OCI-LY7 (cell line): ENCODE measurements around the gene SLC4A5. TPM values are rescaled to one million over a fixed set of nuclear protein-coding genes. Genes with fewer than 3 reads are reported as not detected.

ENCODE experiments used
- small RNA-seq: library from RNA; depleted of rRNA; stranded (forward); fragments of <200 nt; gene quantifications from one replicate; pipeline ENCODE3, GENCODE V24; 2014
- total RNA-seq, 2 experiments: library from RNA; depleted of rRNA in 1 of 2; stranded (reverse); fragments of >200 nt in 1 of 2; shearing (Covaris generic) in 1 of 2; gene quantifications; 2 replicates each; pipeline ENCODE4 v1.2.3, GENCODE V29; 2014 to 2022

The SLC4A5 gene
- total RNA-seq, 2 experiments from 2014 or later = 1.2 to 7.0 TPM

Small RNAs within 50 kb of the gene (small RNA-seq; reads per million reads assigned to genes)
- not detected for gene RNU6-542P
- gene TAF13P2 = not detected

Other genes starting within 250 kb of the SLC4A5 start
- gene BOLA3, start 195.5 kb downstream of the SLC4A5 start, total RNA-seq (2014; rRNA removed; shearing (Covaris generic)) = 33.6 and 45.8 TPM in 2 replicates
- 48.3 and 53.3 TPM in 2 replicates for gene BOLA3, start 195.5 kb downstream of the SLC4A5 start, total RNA-seq (2022)
- gene MOB1A, start 164.5 kb downstream of the SLC4A5 start, total RNA-seq (2014; rRNA removed; shearing (Covaris generic)) = 79.1 and 110 TPM in 2 replicates
- 144 and 149 TPM in 2 replicates for gene MOB1A, start 164.5 kb downstream of the SLC4A5 start, total RNA-seq (2022)
- gene MTHFD2, start 144.8 kb downstream of the SLC4A5 start, total RNA-seq (2014; rRNA removed; shearing (Covaris generic)) = 220 and 250 TPM in 2 replicates
- 365 and 375 TPM in 2 replicates for gene MTHFD2, start 144.8 kb downstream of the SLC4A5 start, total RNA-seq (2022)
- gene DCTN1, start 36.9 kb upstream of the SLC4A5 start, total RNA-seq (2014; rRNA removed; shearing (Covaris generic)) = 45.5 and 50.3 TPM in 2 replicates
- gene DCTN1, start 36.9 kb upstream of the SLC4A5 start, total RNA-seq (2022) = 100 and 105 TPM in 2 replicates
- 3.2 and 5.5 TPM in 2 replicates for gene C2orf81, start 78.2 kb upstream of the SLC4A5 start, total RNA-seq (2014; rRNA removed; shearing (Covaris generic))
- gene C2orf81, start 78.2 kb upstream of the SLC4A5 start, total RNA-seq (2022) = 20.7 and 22.5 TPM in 2 replicates
- gene WDR54, start 78.3 kb upstream of the SLC4A5 start, total RNA-seq (2014; rRNA removed; shearing (Covaris generic)) = 55.5 and 64.7 TPM in 2 replicates
- gene WDR54, start 78.3 kb upstream of the SLC4A5 start, total RNA-seq (2022) = 82.5 and 89.5 TPM in 2 replicates
- 1.3 and 2.3 TPM in 2 replicates for gene RTKN, start 98.5 kb upstream of the SLC4A5 start, total RNA-seq (2014; rRNA removed; shearing (Covaris generic))
- gene RTKN, start 98.5 kb upstream of the SLC4A5 start, total RNA-seq (2022) = 5.4 and 7.7 TPM in 2 replicates
- gene INO80B, start 111.7 kb upstream of the SLC4A5 start, total RNA-seq (2014; rRNA removed; shearing (Covaris generic)) = 29.2 and 38.7 TPM in 2 replicates
- gene INO80B, start 111.7 kb upstream of the SLC4A5 start, total RNA-seq (2022) = 43.1 and 44.5 TPM in 2 replicates
- gene WBP1, start 115.0 kb upstream of the SLC4A5 start, total RNA-seq (2014; rRNA removed; shearing (Covaris generic)) = 70.7 and 70.8 TPM in 2 replicates
- 68.8 and 83.8 TPM in 2 replicates for gene WBP1, start 115.0 kb upstream of the SLC4A5 start, total RNA-seq (2022)
- 46.9 and 51.3 TPM in 2 replicates for gene MOGS, start 122.0 kb upstream of the SLC4A5 start, total RNA-seq (2014; rRNA removed; shearing (Covaris generic))
- gene MOGS, start 122.0 kb upstream of the SLC4A5 start, total RNA-seq (2022) = 50.1 and 52.7 TPM in 2 replicates
- gene MRPL53, start 129.3 kb upstream of the SLC4A5 start, total RNA-seq (2014; rRNA removed; shearing (Covaris generic)) = 46.1 and 85.7 TPM in 2 replicates
- 90.0 and 102 TPM in 2 replicates for gene MRPL53, start 129.3 kb upstream of the SLC4A5 start, total RNA-seq (2022)
- 52.3 and 53.0 TPM in 2 replicates for gene CCDC142, start 139.6 kb upstream of the SLC4A5 start, total RNA-seq (2014; rRNA removed; shearing (Covaris generic))
- 42.5 and 52.0 TPM in 2 replicates for gene CCDC142, start 139.6 kb upstream of the SLC4A5 start, total RNA-seq (2022)
- gene TTC31, start 139.7 kb upstream of the SLC4A5 start, total RNA-seq (2014; rRNA removed; shearing (Covaris generic)) = 34.6 and 49.5 TPM in 2 replicates
- gene TTC31, start 139.7 kb upstream of the SLC4A5 start, total RNA-seq (2022) = 31.5 and 37.4 TPM in 2 replicates
- gene LBX2, start 156.2 kb upstream of the SLC4A5 start, total RNA-seq (2014; rRNA removed; shearing (Covaris generic)) = not detected in 2 replicates
- not detected in 2 replicates for gene LBX2, start 156.2 kb upstream of the SLC4A5 start, total RNA-seq (2022)
- gene PCGF1, start 164.3 kb upstream of the SLC4A5 start, total RNA-seq (2014; rRNA removed; shearing (Covaris generic)) = 9.9 and 16.7 TPM in 2 replicates
- 15.9 and 21.5 TPM in 2 replicates for gene PCGF1, start 164.3 kb upstream of the SLC4A5 start, total RNA-seq (2022)
- gene TLX2, start 171.0 kb upstream of the SLC4A5 start, total RNA-seq (2014; rRNA removed; shearing (Covaris generic)) = not detected in 2 replicates
- not detected in 2 replicates for gene TLX2, start 171.0 kb upstream of the SLC4A5 start, total RNA-seq (2022)
- gene DQX1, start 182.8 kb upstream of the SLC4A5 start, total RNA-seq (2014; rRNA removed; shearing (Covaris generic)) = 0.32 and 0.54 TPM in 2 replicates
- gene DQX1, start 182.8 kb upstream of the SLC4A5 start, total RNA-seq (2022) = 0.76 and 1.8 TPM in 2 replicates
- gene AUP1, start 186.3 kb upstream of the SLC4A5 start, total RNA-seq (2014; rRNA removed; shearing (Covaris generic)) = 163 and 188 TPM in 2 replicates
- gene AUP1, start 186.3 kb upstream of the SLC4A5 start, total RNA-seq (2022) = 121 and 122 TPM in 2 replicates
- 54.8 and 60.4 TPM in 2 replicates for gene HTRA2, start 186.5 kb upstream of the SLC4A5 start, total RNA-seq (2014; rRNA removed; shearing (Covaris generic))
- gene HTRA2, start 186.5 kb upstream of the SLC4A5 start, total RNA-seq (2022) = 50.7 and 59.4 TPM in 2 replicates
- 0.72 and 0.98 TPM in 2 replicates for gene LOXL3, start 210.5 kb upstream of the SLC4A5 start, total RNA-seq (2014; rRNA removed; shearing (Covaris generic))
- gene LOXL3, start 210.5 kb upstream of the SLC4A5 start, total RNA-seq (2022) = 0.21 and 0.79 TPM in 2 replicates
- gene DOK1, start 211.3 kb upstream of the SLC4A5 start, total RNA-seq (2014; rRNA removed; shearing (Covaris generic)) = 13.4 and 19.3 TPM in 2 replicates
- gene DOK1, start 211.3 kb upstream of the SLC4A5 start, total RNA-seq (2022) = 9.5 and 9.7 TPM in 2 replicates